Mononuclear cell (primary cell): ENCODE results near the gene ALPK1. TPM values are rescaled to one million over a fixed set of nuclear protein-coding genes. Genes with fewer than 3 reads are reported as not detected.
A peak's percentile ranks its signal among the peaks of the same experiment; 100 is the strongest.

Experiments
- H3K27me3 ChIP-seq: 2 replicates; pipeline ENCODE4 v1.6.0; 2011; ENCODE audit warnings: low read length, control low read depth; ENCODE audit not compliant: insufficient read depth
- H3K4me1 ChIP-seq: 2 replicates; pipeline ENCODE4 v1.5.1; 2011; ENCODE audit warnings: mild to moderate bottlenecking, low read length, control low read depth; ENCODE audit not compliant: insufficient read depth
- H3K4me3 ChIP-seq: 2 replicates; pipeline ENCODE4 v1.5.1; 2011; ENCODE audit warnings: mild to moderate bottlenecking, low read length, moderate library complexity
- H3K9me3 ChIP-seq: 2 replicates; pipeline ENCODE4 v1.5.1; 2011; ENCODE audit warnings: low read depth, mild to moderate bottlenecking, control low read depth, low read length
- total RNA-seq: library from RNA; depleted of rRNA; stranded (reverse); fragments of >200 nt; gene quantifications from one replicate; pipeline ENCODE4 v1.2.3, GENCODE V29; 2012

Gene ALPK1
- total RNA-seq = 9.6 TPM

GRCh38 chr4:112296949-112297880 lies at the start of gene ALPK1:
Gene ALPK1, plus strand, starts transcription at chr4:112297369.
- Histone ChIP-seq H3K9me3 (no peaks in the 10 kb centered on the region), H3K4me3 (peak within 1 kb of the TSS; percentile 38), H3K4me1 (peaks cover 33% of the 10 kb centered on the region), H3K27me3 (no peaks in the 10 kb centered on the region)

- Histone ChIP-seq H3K9me3 (no peaks in the 10 kb centered on the region), H3K4me3 (no peak overlapping the region), H3K4me1 (peaks cover 6% of the 10 kb centered on the region), H3K27me3 (no peaks in the 10 kb centered on the region)
Observed at GRCh38 chr4:112251019-112251643, 46.0 kb upstream of the ALPK1 start.

GRCh38 chr4:112252234-112252633 lies 44.9 kb upstream of the ALPK1 start:
- Histone ChIP-seq H3K9me3 (no peaks in the 10 kb centered on the region), H3K4me3 (no peak overlapping the region), H3K4me1 (peaks cover 6% of the 10 kb centered on the region), H3K27me3 (no peaks in the 10 kb centered on the region)

GRCh38 chr4:112253382-112254000 lies 43.7 kb upstream of the ALPK1 start:
- Histone ChIP-seq H3K4me3 (no peak overlapping the region), H3K9me3 (no peaks in the 10 kb centered on the region), H3K27me3 (no peaks in the 10 kb centered on the region)

GRCh38 chr4:112257098-112257497 lies 40.1 kb upstream of the ALPK1 start:
- H3K27me3 ChIP-seq = no peaks in the 10 kb centered on the region
- no peak overlapping the region for H3K4me3 ChIP-seq
- H3K9me3 ChIP-seq = no peaks in the 10 kb centered on the region
- peaks cover 6% of the 10 kb centered on the region for H3K4me1 ChIP-seq

More at GRCh38 chr4:112253382-112254000, 43.7 kb upstream of the ALPK1 start:
- H3K4me1 ChIP-seq = peaks cover 6% of the 10 kb centered on the region

- H3K27me3 ChIP-seq = no peaks in the 10 kb centered on the region
- no peak overlapping the region for H3K4me3 ChIP-seq
- no peaks in the 10 kb centered on the region for H3K4me1 ChIP-seq
- H3K9me3 ChIP-seq = no peaks in the 10 kb centered on the region
Observed at GRCh38 chr4:112266823-112267222, 30.3 kb upstream of the ALPK1 start.

- Histone ChIP-seq H3K27me3 (no peaks in the 10 kb centered on the region), H3K9me3 (no peaks in the 10 kb centered on the region), H3K4me3 (no peak overlapping the region), H3K4me1 (no peaks in the 10 kb centered on the region)
Observed at GRCh38 chr4:112270051-112270450, 27.1 kb upstream of the ALPK1 start.

GRCh38 chr4:112270640-112271421 lies 26.3 kb upstream of the ALPK1 start:
- H3K4me1 ChIP-seq = no peaks in the 10 kb centered on the region
- H3K9me3 ChIP-seq = no peaks in the 10 kb centered on the region
- H3K27me3 ChIP-seq = no peaks in the 10 kb centered on the region
- H3K4me3 ChIP-seq = no peak overlapping the region

GRCh38 chr4:112272292-112272691 lies 24.9 kb upstream of the ALPK1 start:
- no peaks in the 10 kb centered on the region for H3K9me3 ChIP-seq
- no peaks in the 10 kb centered on the region for H3K4me1 ChIP-seq
- H3K27me3 ChIP-seq = no peaks in the 10 kb centered on the region
- H3K4me3 ChIP-seq = no peak overlapping the region

- Histone ChIP-seq H3K4me1 (peaks cover 9% of the 10 kb centered on the region), H3K4me3 (no peak overlapping the region), H3K9me3 (no peaks in the 10 kb centered on the region), H3K27me3 (no peaks in the 10 kb centered on the region)
Observed at GRCh38 chr4:112274959-112275358, 22.2 kb upstream of the ALPK1 start.

- H3K4me1 ChIP-seq = peaks cover 17% of the 10 kb centered on the region
- no peaks in the 10 kb centered on the region for H3K9me3 ChIP-seq
- H3K4me3 ChIP-seq = no peak overlapping the region
- no peaks in the 10 kb centered on the region for H3K27me3 ChIP-seq
Observed at GRCh38 chr4:112276113-112276512, 21.1 kb upstream of the ALPK1 start.

- Histone ChIP-seq H3K4me3 (no peak overlapping the region), H3K9me3 (no peaks in the 10 kb centered on the region), H3K4me1 (peaks cover 17% of the 10 kb centered on the region), H3K27me3 (no peaks in the 10 kb centered on the region)
Observed at GRCh38 chr4:112277220-112277619, 19.9 kb upstream of the ALPK1 start.

GRCh38 chr4:112277705-112278448 lies 19.3 kb upstream of the ALPK1 start:
- Histone ChIP-seq H3K27me3 (no peaks in the 10 kb centered on the region), H3K9me3 (no peaks in the 10 kb centered on the region), H3K4me3 (no peak overlapping the region), H3K4me1 (peaks cover 22% of the 10 kb centered on the region)
